Measurements from ENCODE around the gene TAF11L11. TPM values are rescaled to one million over a fixed set of nuclear protein-coding genes. Genes with fewer than 3 reads are reported as not detected.
"Not testable (repeated sequence)": the region's sequence is repeated elsewhere in the genome, so short reads cannot be mapped to it uniquely, and the experiment has no call there.

Gene TAF11L11
- total and polyA plus RNA-seq, 2 donors (not counting 1 experiment from before 2014, with no cell fraction given) = not detected

DNA sequence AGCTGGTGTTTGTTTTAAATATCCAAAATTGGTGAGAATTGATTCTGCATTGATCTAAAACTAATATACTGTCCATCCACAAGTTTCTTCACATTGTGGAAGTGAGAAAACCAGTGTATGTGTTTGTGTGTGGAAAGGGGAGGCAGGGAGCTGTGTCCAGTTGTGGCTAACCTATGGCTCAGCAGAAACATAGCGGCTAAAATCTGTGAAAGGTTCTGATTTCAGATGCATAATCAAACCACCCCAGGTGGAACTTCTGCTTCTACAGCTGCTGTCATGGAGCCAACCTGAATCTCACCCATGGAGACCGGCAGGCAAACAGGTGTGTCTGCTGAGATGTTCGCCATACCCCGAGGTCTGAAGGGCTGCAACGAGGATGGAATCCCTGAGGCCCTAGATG, 30.2 kb downstream of the TAF11L11 start, which contains the start of gene TAF11L14:
TSS of gene TAF11L14 (plus strand) at position 301 of the 400 bp plus-strand sequence.
- H3K36me3 ChIP-seq (replicated peaks in 1 of 2; ENCODE audit: control extremely low read depth in 1 of 2, control insufficient read depth in 1 of 2, extremely low read depth in 1 of 2, insufficient read depth in 2 of 2, low read length in 1 of 2) = no peaks in the 10 kb centered on the region

DNA sequence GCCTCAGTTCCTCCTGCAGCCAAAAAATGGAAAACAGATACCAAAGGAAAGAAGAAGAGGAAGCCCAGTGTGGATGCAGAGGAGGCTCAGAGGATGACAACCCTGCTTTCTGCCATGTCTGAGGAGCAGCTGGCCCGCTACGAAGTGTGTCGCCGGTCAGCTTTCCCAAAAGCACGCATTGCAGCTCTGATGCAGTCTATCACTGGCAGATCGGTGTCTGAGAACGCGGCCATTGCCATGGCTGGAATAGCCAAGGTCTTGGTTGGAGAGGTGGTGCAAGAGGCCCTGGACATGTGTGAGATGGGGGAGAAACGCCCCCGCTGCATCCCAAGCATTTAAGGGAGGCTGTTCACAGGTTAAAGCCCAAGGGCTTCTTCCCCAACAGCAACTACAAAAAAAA, 45.2 kb downstream of the TAF11L11 start:
- H3K27me3 Mint-ChIP-seq; H3K4me2 ChIP-seq (replicated peaks; ENCODE audit: low read depth, low read length, poor library complexity, severe bottlenecking); POLR2A ChIA-PET; H3K79me2 ChIP-seq (ENCODE audit: control insufficient read depth, insufficient read depth, low read length); intact Hi-C loops (cut with micrococcal nuclease); H3K9me3 ChIP-seq (ENCODE audit: control extremely low read depth in 1 of 3, control insufficient read depth in 2 of 3, insufficient read depth in 1 of 3, low read length in 2 of 3); H2AFZ ChIP-seq (ENCODE audit: insufficient read depth, low read depth, low read length, poor library complexity, severe bottlenecking); H3K27me3 ChIP-seq (replicated peaks in 1 of 4; ENCODE audit: control extremely low read depth in 1 of 4, control insufficient read depth in 3 of 4, insufficient read depth in 4 of 4, low read length in 3 of 4); H3K27ac Mint-ChIP-seq; DNase-seq; H3K4me3 Mint-ChIP-seq; H3K36me3 ChIP-seq (replicated peaks in 1 of 2; ENCODE audit: control extremely low read depth in 1 of 2, control insufficient read depth in 1 of 2, extremely low read depth in 1 of 2, insufficient read depth in 2 of 2, low read length in 1 of 2); H3K4me1 Mint-ChIP-seq; H3K4me3 ChIP-seq (ENCODE audit: control extremely low read depth in 1 of 5, extremely low read depth in 1 of 5, insufficient read depth in 1 of 5, low read depth in 2 of 5, low read length in 4 of 5); H3K4me1 ChIP-seq (ENCODE audit: control insufficient read depth in 2 of 2, insufficient read depth in 2 of 2, low read length in 2 of 2); ATAC-seq (ENCODE audit: low read depth); H3K9ac ChIP-seq (ENCODE audit: low read length); CTCF ChIA-PET; H4K20me1 ChIP-seq (ENCODE audit: control insufficient read depth, insufficient read depth, low read length, poor library complexity, severe bottlenecking); H3K27ac ChIP-seq (ENCODE audit: low read length in 2 of 2); H3K9me3 Mint-ChIP-seq (ENCODE audit: insufficient read depth): not testable (repeated sequence)
- 97% methylated on average over 8 of the region's 10 CpGs for WGBS (ENCODE audit: insufficient coverage)

More for the DNA sequence above, 30.2 kb downstream of the TAF11L11 start, which contains the start of gene TAF11L14:
- H3K4me1 ChIP-seq (ENCODE audit: control insufficient read depth in 2 of 2, insufficient read depth in 2 of 2, low read length in 2 of 2) = no peaks in the 10 kb centered on the region
- POLR2A ChIA-PET = no interaction called here
- no peak within 1 kb of the TSS for H3K4me3 ChIP-seq (ENCODE audit: control extremely low read depth in 1 of 5, extremely low read depth in 1 of 5, insufficient read depth in 1 of 5, low read depth in 2 of 5, low read length in 4 of 5)
- TF ChIP-seq, protein P1, sequence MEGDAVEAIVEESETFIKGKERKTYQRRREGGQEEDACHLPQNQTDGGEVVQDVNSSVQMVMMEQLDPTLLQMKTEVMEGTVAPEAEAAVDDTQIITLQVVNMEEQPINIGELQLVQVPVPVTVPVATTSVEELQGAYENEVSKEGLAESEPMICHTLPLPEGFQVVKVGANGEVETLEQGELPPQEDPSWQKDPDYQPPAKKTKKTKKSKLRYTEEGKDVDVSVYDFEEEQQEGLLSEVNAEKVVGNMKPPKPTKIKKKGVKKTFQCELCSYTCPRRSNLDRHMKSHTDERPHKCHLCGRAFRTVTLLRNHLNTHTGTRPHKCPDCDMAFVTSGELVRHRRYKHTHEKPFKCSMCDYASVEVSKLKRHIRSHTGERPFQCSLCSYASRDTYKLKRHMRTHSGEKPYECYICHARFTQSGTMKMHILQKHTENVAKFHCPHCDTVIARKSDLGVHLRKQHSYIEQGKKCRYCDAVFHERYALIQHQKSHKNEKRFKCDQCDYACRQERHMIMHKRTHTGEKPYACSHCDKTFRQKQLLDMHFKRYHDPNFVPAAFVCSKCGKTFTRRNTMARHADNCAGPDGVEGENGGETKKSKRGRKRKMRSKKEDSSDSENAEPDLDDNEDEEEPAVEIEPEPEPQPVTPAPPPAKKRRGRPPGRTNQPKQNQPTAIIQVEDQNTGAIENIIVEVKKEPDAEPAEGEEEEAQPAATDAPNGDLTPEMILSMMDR (IDR thresholded peaks at IDR 0.05) = no peak
- no peak for TF ChIP-seq EZH2 (IDR thresholded peaks at IDR 0.05; ENCODE audit: borderline replicate concordance, insufficient read depth, low read depth, low read length, poor library complexity, severe bottlenecking)
- no peak within 1 kb of the TSS for H2AFZ ChIP-seq (ENCODE audit: insufficient read depth, low read depth, low read length, poor library complexity, severe bottlenecking)
- Mint-ChIP-seq H3K4me3 (no peak within 1 kb of the TSS), H3K27me3 (no peaks in the 10 kb centered on the region), H3K4me1 (no peaks in the 10 kb centered on the region), H3K27ac (no peak within 1 kb of the TSS), H3K9me3 (ENCODE audit: insufficient read depth) (no peaks in the 10 kb centered on the region)
- CTCF ChIA-PET = no interaction called here
- intact Hi-C loops (cut with micrococcal nuclease) = no loop called here
- H3K4me2 ChIP-seq (replicated peaks; ENCODE audit: low read depth, low read length, poor library complexity, severe bottlenecking) = no peak within 1 kb of the TSS
- no peak for ATAC-seq (ENCODE audit: low read depth)
- no peaks in the 10 kb centered on the region for H4K20me1 ChIP-seq (ENCODE audit: control insufficient read depth, insufficient read depth, low read length, poor library complexity, severe bottlenecking)
- H3K27ac ChIP-seq (ENCODE audit: low read length in 2 of 2) = no peak within 1 kb of the TSS
- no peak within 1 kb of the TSS for H3K9ac ChIP-seq (ENCODE audit: low read length)
- WGBS (ENCODE audit: insufficient coverage) = 89% methylated on average over 4 of the region's 5 CpGs
- no peaks in the 10 kb centered on the region for H3K9me3 ChIP-seq (ENCODE audit: control extremely low read depth in 1 of 3, control insufficient read depth in 2 of 3, insufficient read depth in 1 of 3, low read length in 2 of 3)
- H3K27me3 ChIP-seq (replicated peaks in 1 of 4; ENCODE audit: control extremely low read depth in 1 of 4, control insufficient read depth in 3 of 4, insufficient read depth in 4 of 4, low read length in 3 of 4) = no peaks in the 10 kb centered on the region
- H3K79me2 ChIP-seq (ENCODE audit: control insufficient read depth, insufficient read depth, low read length) = no peaks in the 10 kb centered on the region
- no peak for DNase-seq

DNA sequence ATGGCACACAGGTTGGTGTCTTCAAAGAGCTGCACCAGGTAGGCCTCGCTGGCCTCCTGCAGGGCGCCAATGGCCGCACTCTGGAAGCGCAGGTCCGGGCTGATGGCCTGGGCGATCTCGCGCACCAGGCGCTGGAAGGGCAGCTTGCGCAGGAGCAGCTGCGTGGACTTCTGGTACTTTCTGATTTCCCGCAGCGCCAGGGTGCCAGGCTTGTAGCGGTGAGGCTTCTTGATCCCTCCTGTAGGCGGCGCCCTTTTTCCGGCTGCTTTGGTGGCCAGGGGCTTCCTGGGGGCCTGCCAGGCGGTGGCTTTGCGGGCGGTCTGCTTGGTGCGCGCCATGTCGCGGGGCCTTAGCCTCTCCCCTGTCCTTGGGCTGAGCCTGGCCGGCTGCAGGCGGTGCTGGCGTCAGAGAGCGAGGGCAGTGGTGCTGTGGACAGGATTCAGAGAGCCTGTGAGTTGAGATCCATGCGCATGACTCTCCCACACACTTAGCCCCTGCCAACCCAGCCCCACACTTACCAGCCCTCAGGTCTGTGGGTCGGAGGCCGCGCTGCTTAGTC, 51.3 kb downstream of the TAF11L11 start:
- H3K4me3 Mint-ChIP-seq; H3K9ac ChIP-seq (ENCODE audit: low read length); H3K4me2 ChIP-seq (replicated peaks; ENCODE audit: low read depth, low read length, poor library complexity, severe bottlenecking); H3K36me3 ChIP-seq (replicated peaks in 1 of 2; ENCODE audit: control extremely low read depth in 1 of 2, control insufficient read depth in 1 of 2, extremely low read depth in 1 of 2, insufficient read depth in 2 of 2, low read length in 1 of 2); H3K79me2 ChIP-seq (ENCODE audit: control insufficient read depth, insufficient read depth, low read length); CTCF ChIA-PET; H3K27ac ChIP-seq (ENCODE audit: low read length in 2 of 2); POLR2A ChIA-PET; H3K27me3 ChIP-seq (replicated peaks in 1 of 4; ENCODE audit: control extremely low read depth in 1 of 4, control insufficient read depth in 3 of 4, insufficient read depth in 4 of 4, low read length in 3 of 4); H3K27me3 Mint-ChIP-seq; intact Hi-C loops (cut with micrococcal nuclease); H3K9me3 Mint-ChIP-seq (ENCODE audit: insufficient read depth); H2AFZ ChIP-seq (ENCODE audit: insufficient read depth, low read depth, low read length, poor library complexity, severe bottlenecking); DNase-seq; ATAC-seq (ENCODE audit: low read depth); H3K4me3 ChIP-seq (ENCODE audit: control extremely low read depth in 1 of 5, extremely low read depth in 1 of 5, insufficient read depth in 1 of 5, low read depth in 2 of 5, low read length in 4 of 5); H3K4me1 Mint-ChIP-seq; H3K27ac Mint-ChIP-seq; H3K4me1 ChIP-seq (ENCODE audit: control insufficient read depth in 2 of 2, insufficient read depth in 2 of 2, low read length in 2 of 2); H4K20me1 ChIP-seq (ENCODE audit: control insufficient read depth, insufficient read depth, low read length, poor library complexity, severe bottlenecking); H3K9me3 ChIP-seq (ENCODE audit: control extremely low read depth in 1 of 3, control insufficient read depth in 2 of 3, insufficient read depth in 1 of 3, low read length in 2 of 3): not testable (repeated sequence)
- WGBS (ENCODE audit: insufficient coverage) = 95% methylated on average over 21 of the region's 32 CpGs

Measured in B cell (primary cell).